ENCODE measurements around the gene CENPC. TPM values are rescaled to one million over a fixed set of nuclear protein-coding genes. Genes with fewer than 3 reads are reported as not detected.
A peak's percentile ranks its signal among the peaks of the same experiment; 100 is the strongest.

Gene CENPC, protein sequence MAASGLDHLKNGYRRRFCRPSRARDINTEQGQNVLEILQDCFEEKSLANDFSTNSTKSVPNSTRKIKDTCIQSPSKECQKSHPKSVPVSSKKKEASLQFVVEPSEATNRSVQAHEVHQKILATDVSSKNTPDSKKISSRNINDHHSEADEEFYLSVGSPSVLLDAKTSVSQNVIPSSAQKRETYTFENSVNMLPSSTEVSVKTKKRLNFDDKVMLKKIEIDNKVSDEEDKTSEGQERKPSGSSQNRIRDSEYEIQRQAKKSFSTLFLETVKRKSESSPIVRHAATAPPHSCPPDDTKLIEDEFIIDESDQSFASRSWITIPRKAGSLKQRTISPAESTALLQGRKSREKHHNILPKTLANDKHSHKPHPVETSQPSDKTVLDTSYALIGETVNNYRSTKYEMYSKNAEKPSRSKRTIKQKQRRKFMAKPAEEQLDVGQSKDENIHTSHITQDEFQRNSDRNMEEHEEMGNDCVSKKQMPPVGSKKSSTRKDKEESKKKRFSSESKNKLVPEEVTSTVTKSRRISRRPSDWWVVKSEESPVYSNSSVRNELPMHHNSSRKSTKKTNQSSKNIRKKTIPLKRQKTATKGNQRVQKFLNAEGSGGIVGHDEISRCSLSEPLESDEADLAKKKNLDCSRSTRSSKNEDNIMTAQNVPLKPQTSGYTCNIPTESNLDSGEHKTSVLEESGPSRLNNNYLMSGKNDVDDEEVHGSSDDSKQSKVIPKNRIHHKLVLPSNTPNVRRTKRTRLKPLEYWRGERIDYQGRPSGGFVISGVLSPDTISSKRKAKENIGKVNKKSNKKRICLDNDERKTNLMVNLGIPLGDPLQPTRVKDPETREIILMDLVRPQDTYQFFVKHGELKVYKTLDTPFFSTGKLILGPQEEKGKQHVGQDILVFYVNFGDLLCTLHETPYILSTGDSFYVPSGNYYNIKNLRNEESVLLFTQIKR
- total RNA-seq = 9.6 TPM
- long read RNA-seq, full-length matches to known transcripts = 3 of 8 reads
- long read RNA-seq, partial matches to known transcripts = 2 of 8 reads
- long read RNA-seq, other reads (novel, unspliced or antisense) = 3 of 8 reads

DNA sequence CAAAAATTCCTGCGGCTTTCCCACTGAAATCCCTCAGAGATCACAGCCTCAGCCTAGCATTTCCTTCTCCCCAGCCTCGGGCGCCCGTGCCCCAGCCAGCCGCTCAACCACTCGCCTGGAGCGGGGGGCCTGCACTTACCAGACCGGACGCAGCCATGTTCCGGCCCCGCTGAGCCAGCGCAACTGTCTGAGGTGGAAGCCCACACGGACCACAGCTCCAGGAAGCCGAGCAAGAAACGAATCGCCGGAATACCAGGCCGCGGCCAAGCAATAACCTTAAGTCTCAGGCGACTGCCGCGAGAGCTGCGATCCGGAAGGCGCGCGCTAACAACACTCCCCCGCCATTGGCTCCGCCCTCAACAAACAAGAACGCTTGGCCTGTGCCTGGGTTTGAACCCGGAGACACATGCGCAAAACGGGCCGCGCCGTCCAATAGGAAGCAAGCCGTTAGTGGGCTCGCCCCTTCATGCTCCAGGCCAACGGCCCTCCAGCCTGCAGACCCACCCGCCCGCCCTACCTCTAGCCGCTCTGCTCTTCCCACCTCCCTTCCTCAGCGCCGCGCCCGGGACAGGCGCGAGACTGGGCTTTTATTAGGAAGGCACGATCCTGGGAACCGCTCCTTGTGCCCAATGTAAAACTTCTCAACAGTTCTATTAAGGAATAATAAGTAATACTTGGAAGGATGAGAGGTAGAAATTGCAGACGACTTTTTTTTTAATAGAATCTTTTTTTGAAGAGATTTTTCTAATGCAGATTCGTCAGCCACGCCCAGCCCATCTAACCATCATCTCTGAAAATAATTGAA is at the start of gene CENPC:
CENPC (minus strand) TSS at position 305 of the 805 bp plus-strand sequence; CDS start at position 157, 148 bp downstream.
- ATAC-seq = peak; percentile 100
- intact Hi-C loops (cut with micrococcal nuclease) = no loop called here
- DNase-seq = peak; percentile 98

DNA sequence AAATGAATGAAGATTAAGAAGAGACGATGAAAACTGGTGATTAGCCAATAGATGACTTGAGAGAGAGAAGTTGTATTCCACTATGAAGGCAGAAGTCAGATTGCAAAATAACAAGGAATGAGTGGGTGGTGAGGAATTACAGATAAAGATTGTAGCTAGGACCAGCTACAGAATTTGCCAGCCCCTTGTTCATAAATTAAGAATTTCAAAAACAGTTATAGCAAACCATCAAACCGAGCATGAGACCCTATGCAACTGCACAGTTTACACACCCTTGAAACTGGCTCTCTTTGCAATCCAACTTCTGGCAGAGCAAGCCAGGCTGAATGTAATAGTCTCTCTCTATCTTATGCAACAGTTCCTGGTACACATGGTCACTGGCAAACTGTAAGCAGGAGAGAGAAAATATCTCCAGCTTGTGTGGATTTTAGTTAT is 48.5 kb upstream of the CENPC start:
- DNase-seq (no peak), ATAC-seq (peak; percentile 84)
- intact Hi-C loops (cut with micrococcal nuclease) = no loop called here

DNA sequence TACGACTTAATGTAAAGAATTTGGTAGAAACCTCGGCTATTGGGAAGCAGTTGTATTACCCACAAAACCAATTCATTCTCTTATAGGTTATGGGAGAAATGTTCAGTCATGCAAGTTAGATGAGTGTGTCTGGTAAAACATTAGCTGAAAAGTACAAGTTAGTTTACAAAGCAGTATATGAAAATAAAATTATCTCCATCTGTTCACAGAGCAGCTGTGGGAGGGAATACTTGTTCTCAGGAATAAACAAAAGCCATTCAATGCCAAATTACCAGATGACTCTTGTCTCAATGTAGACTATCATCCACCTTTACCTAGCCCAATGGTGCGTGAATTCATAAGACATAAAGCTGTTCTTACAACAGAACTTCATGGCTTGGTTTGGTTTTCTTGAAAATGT is 41.9 kb upstream of the CENPC start:
- intact Hi-C loops (cut with micrococcal nuclease) = no loop called here
- ATAC-seq = no peak
- no peak for DNase-seq

DNA sequence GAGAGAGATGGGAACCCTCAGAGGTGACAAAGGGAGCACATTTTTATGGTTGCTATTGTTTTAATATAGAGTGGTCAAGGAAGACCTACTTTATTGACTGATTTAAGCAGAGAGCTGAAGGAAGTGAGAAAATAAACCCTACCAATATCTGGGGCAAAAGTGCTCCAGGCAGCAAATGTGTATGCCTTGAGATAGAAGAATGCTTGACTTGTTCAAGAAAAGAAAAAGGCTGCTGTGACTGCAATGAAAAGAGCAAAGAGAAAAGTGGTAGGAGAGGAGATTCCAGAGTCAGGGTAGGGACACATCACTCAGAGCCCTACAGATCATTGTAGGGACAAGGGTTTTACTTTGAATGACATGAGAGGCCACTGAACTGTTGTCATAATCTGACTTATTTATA is 39.2 kb upstream of the CENPC start:
- intact Hi-C loops (cut with micrococcal nuclease) = no loop called here
- no peak for DNase-seq
- no peak for ATAC-seq

DNA sequence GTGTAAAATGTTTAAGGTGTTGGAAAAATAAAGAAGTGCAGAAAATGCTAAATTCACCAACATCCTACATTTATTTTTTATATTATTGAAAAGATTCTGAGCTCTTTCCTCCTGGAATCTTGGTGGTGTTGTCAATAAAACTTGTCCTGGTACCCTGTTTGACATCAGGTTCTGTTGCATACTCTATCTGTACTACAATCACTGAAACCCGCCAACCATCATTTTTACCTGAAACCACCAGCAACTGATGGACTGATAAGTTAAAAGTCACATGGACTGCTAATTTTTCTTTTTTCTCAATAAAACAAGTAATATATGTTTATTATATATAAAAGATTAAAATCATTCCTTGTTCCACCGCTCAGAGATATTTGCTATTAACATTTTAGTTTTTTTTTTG is 36.6 kb upstream of the CENPC start:
- intact Hi-C loops (cut with micrococcal nuclease) = no loop called here
- ATAC-seq (no peak), DNase-seq (no peak)

DNA sequence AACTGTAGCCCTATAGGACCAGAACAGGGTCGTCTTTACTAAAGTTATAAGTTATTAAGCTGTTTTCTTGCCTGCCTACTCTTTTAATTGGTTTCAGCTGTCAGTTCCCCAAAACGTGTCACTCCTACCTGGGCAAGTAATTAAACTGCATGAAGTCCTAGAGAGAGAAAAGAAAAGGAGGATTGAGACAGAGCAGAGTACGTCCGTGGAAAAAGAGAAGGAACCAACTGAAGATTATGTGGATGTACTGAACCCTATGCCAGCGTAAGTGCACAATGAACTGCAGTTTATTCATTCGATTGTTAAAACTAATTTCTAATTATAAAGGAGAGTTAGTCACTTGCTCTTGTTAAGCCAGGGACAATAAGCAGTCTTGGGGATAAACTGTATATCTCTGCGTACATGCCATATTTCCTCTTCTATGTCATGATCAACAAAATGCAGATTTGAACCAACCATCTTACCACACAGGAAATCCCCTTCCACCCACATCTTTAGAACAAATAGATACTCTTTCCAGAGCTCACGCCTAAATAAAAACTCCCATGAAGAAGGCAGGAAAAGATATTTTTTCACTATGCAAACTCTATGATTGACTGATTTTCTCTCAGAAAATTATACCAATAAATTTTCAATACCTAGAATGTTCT is 36.0 kb upstream of the CENPC start:
- DNase-seq = no peak
- intact Hi-C loops (cut with micrococcal nuclease) = no loop called here
- no peak for ATAC-seq

DNA sequence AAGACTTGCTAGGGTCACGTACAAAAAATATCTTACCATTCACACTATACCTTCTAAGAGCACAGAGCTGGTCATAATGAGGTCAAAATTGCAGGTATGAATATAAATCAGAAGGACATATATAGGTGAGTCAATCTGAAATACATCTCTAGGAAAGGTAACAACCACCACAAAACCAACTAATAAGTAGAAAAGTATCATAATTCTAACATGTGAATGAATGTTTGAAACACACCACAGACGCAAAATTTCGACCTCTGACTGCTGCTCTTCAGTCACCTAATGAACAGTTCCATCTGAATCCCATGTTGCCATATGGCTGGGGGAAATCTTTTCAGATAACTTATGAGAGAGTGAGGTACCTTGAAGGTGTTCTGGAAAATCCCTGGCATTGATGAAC is 35.3 kb upstream of the CENPC start:
- no peak for DNase-seq
- intact Hi-C loops (cut with micrococcal nuclease) = no loop called here
- no peak for ATAC-seq

DNA sequence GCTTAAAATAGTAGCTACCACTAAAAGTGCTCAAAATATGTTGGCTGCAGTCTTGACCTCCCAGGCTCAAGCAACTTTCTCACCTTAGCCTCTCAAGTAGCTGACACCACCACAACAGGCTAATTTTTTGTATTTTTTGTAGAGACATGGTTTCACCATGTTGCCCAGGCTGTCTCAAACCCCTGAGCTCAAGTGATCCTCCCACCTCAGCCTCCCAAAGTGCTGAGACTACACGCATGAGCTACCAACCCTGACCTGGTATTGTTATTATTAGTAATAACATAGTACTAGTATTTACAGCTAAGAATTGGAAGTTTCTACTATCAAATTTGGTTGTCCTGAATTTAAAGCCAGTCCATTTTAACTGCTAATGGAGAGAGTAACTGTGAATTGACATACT is 31.2 kb upstream of the CENPC start:
- intact Hi-C loops (cut with micrococcal nuclease) = no loop called here
- ATAC-seq = no peak
- no peak for DNase-seq

DNA sequence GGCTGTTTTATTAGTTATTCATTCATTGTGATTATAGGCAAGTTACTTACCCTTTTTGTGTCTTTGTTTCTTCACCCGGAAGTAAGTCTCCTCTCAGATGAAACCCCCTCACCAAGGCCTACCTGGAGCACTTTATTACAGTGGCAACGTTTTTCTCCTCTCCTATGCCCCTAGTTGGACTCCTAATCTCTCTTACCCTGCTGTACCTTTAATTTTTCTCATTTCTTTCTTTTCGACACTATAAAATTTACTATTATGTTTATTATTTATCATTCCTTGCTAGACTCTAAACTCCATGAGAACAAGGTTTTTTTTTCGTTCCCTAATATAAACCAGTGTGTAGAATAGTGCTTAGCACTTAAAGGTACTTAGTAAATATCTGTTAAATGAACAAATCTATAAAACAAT is 30.8 kb upstream of the CENPC start:
- intact Hi-C loops (cut with micrococcal nuclease) = no loop called here
- ATAC-seq (no peak), DNase-seq (no peak)

DNA sequence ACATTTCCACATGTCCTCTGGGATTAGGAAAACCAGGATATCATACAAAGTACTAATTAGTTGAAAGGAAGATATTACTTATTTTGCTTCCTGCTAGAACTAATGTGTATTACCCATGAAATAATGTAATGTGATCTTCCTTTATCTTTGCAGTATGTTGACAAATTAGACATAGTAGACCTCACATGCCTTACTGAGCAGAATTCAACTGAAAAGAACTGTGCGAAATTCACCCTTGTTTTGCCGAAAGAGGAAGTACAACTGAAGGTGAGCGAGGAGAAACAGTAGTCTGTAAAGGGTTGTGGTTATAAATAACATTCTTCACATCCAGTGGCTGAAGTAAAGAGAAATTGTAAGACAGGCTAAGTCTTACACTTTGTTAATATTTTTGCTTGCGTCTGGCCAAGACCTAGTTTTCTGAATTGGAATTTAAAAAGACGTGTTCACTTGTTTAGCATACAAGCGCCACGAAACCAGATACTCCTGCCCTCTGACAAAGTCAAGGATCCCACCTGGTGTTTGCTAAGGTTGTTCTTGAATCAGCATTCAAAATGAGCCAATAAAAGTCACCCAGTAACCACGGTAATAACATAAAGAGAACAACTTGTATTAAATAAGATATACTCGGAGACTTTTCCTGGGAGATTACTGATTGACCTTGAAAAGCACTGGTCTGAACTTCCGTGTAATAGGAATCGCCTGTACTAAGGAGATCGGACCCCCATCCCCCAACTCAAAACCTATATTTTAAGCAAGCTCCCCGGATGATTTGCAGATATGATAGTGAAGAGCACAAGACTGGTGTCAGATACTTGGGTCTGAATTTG is 30.1 kb upstream of the CENPC start:
- ATAC-seq (no peak), DNase-seq (no peak)
- intact Hi-C loops (cut with micrococcal nuclease) = no loop called here

DNA sequence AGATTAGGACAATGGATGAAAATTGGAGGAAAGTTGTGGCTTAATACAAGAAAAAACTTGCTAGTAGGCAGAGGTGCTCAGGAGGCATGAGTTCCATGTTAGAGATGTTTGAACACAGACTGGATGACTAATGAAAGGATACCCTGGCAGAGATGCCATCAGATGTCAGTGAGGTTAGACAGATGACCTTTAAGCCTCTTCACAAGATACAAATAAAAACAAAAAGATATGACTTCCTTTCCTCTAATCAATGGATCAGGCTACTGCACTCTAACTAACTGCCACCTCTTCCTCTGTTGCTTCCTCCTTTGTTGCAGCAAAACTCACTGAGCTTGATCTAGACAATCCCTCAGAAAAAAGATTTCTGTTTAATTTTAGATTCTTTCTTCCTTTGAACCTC is 27.9 kb upstream of the CENPC start:
- ATAC-seq (no peak), DNase-seq (no peak)
- intact Hi-C loops (cut with micrococcal nuclease) = no loop called here

DNA sequence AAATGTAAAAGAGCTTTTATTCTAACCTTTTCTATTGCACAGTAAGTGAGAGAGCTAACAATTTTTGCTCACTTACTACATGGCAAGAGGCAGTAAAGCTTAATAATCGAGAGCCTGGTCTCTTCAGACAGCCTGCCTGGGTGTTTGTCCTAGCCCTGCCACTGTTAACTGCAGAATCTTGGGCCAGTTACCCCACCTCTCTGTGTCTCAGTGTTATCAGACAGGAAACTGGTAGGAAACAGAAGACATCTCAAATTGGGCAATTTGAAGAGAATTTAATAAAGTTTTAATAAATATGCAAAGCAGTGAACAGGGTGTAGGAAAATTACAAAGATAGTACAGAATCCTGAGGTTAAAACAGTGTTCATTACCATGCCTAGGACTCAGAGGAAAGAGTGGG is 26.7 kb upstream of the CENPC start:
- DNase-seq (no peak), ATAC-seq (no peak)
- intact Hi-C loops (cut with micrococcal nuclease) = no loop called here

DNA sequence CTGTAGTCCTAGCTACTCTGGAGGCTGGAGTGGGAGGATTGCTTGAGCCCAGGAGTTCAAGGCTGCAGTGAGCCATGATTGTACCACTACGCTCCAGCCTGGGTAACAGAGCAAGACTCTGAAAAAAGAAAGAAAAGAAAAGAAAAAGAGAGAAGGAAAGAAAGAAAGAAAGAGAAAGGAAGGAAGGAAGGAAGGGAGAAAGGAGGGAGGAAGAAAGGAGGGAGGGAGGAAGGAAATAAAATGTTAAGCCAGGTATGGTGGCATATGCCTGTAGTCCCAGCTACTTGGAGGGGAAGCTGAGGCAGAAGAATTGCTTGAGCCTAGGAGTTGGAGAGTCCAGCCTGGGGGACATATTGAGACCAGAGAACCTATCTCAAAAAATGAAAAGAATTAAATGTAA is 25.2 kb upstream of the CENPC start:
- intact Hi-C loops (cut with micrococcal nuclease) = no loop called here
- DNase-seq (no peak), ATAC-seq (no peak)

DNA sequence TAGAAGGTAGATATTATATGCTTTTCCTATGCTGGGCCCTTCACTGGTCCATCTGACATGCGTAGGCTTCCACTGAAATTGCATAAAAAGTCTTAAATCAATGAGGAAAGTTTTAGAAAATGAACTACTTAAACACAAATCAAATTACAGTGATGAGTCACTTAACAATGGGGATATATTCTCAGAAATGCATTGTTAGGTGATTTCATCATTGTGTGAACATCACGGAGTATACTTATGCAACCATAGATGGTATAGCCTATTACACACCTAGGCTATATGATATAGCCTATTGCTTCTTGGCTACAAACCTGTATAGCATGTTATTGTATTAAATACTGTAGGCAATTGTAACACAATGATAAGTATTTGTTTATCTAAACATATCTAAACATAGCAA is 23.5 kb upstream of the CENPC start:
- intact Hi-C loops (cut with micrococcal nuclease) = no loop called here
- no peak for DNase-seq
- no peak for ATAC-seq

DNA sequence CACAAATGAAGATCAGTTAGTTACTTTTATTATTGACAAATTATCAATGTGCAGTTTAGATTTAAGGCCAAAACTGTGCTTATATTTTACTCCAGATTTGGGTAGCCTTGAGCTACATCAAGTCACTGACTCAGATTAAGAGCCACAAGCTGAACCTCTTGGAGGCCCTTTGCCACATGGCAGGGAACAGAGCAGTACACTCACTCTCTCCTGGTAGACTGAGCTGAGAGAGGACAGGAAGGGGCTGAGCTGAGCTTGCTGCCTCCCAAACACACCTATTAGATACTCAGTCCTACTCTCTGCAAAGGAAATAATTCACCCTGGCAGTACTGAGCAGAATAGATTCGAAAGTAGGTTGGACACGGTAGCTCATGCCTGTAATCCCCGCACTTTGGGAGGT is 21.0 kb upstream of the CENPC start:
- no peak for ATAC-seq
- intact Hi-C loops (cut with micrococcal nuclease) = no loop called here
- DNase-seq = no peak

DNA sequence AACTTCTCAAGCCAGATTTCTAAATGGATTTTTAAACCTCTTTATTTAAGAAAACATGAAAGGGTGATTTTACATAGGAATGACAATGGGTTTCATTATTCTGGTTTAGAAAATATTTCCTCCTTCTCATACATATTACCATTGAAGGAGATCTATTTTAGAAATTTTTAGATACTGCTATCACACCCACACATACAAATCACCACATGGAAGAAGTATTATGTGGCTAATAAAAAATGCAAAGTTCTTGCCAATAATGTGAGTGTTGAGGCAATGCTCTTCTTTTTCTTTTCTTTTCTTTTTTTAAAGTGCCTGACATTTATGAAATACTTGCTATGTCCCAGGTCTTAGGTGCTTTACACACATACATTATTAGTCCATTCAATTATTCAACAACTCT is 20.0 kb upstream of the CENPC start:
- intact Hi-C loops (cut with micrococcal nuclease) = no loop called here
- ATAC-seq = no peak
- DNase-seq = no peak

DNA sequence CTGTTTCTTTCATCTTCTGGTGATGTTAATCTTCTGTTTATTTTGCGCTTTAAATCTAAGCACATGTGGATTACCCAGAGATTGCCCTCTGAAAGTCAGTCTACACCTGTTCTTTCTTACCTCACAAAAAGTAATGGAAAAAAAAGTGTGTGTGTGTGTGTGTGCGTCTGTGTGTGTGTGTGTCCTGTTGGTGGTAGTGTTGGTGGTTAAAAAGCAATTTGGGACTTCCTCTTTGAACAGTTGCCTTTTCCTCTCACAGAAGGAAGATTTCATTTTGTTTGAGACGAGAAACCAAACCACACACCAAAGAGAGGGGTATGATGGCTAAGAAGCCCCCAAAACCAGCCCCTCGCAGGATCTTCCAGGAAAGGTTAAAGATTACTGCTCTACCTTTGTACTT is 13.2 kb upstream of the CENPC start, which contains the start of gene STAP1:
STAP1 (plus strand) TSS at position 235 of the 400 bp plus-strand sequence; CDS start at position 318, 83 bp downstream.
- intact Hi-C loops (cut with micrococcal nuclease) = no loop called here
- no peak for ATAC-seq

DNA sequence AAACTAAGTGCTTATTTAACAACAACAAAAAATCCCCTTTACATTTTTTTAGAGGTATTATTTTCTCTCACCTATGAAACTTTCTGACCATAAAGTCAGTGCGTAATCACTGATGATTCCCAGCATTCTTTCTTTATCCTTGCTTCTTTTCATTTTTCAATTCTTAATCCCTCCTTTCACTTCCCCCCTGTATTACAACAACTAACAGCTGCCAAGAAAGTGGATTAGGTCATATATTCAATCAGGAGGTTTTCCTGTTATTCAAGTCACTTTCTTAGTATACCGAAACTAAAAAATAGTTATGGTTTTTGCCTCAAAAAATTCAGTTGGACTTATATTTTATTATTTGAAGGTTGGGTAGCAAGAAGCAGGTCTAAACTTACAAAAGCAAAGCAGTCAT is 11.1 kb upstream of the CENPC start:
- ATAC-seq (no peak), DNase-seq (no peak)
- intact Hi-C loops (cut with micrococcal nuclease) = no loop called here

More for the DNA sequence above, 13.2 kb upstream of the CENPC start, which contains the start of gene STAP1:
- no peak for DNase-seq
